ENCODE measurements around the gene FRY. TPM values are rescaled to one million over a fixed set of nuclear protein-coding genes. Genes with fewer than 3 reads are reported as not detected.

The FRY gene
- total and polyA plus RNA-seq, 4 donors: 6.2 to 31.2 (median 12.7) TPM

DNA sequence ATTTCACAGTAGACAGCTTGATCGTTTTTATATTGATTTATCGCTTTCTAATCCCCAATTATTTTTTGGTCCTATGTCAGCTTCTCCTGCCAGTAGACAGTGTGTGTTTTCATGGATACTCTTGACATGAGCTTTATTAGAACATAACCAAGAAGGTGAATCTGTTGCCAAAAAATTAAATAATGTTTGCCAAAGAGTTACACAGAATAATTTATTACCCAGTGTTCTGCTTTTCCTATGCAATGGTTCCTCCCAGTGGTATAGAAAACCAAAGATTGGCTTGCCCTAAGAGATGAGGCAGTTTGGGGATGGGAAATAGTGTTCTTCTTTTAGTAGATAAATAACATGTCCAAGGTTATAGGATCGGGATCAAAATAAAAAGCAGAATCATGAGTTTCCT lies 8.5 kb upstream of the FRY start:
- Histone ChIP-seq H3K4me1 (ENCODE audit: control insufficient read depth in 4 of 4, insufficient read depth in 4 of 4, low read length in 3 of 4) (no peaks in the 10 kb centered on the region), H3K36me3 (ENCODE audit: control insufficient read depth in 4 of 4, insufficient read depth in 3 of 4, low read depth in 1 of 4, low read length in 3 of 4) (no peaks in the 10 kb centered on the region), H3K9me3 (ENCODE audit: control insufficient read depth in 4 of 4, low read length in 3 of 4) (no peaks in the 10 kb centered on the region), H3K9ac (ENCODE audit: low read depth in 1 of 2, low read length in 2 of 2) (no peak overlapping the region), H3K4me3 (ENCODE audit: low read depth in 1 of 3, low read length in 3 of 3) (no peak overlapping the region), H3K27ac (ENCODE audit: low read depth in 1 of 2, low read length in 2 of 2) (no peak overlapping the region), H3K27me3 (ENCODE audit: control insufficient read depth in 4 of 4, insufficient read depth in 4 of 4, low read length in 3 of 4) (no peaks in the 10 kb centered on the region)
- DNase-seq (ENCODE audit: low spot score): no peak
- TF ChIP-seq FOXA2 (IDR thresholded peaks at IDR 0.05) (no peak), RAD21 (IDR thresholded peaks at IDR 0.05) (no peak), ZBTB33 (IDR thresholded peaks at IDR 0.05) (no peak), REST (IDR thresholded peaks at IDR 0.05) (no peak)
- 83% methylated on average over 3 of the region's 3 CpGs for WGBS

- Histone ChIP-seq H3K4me3 (ENCODE audit: low read depth in 1 of 3, low read length in 3 of 3) (no peak overlapping the region), H3K9me3 (ENCODE audit: control insufficient read depth in 4 of 4, low read length in 3 of 4) (no peaks in the 10 kb centered on the region), H3K4me1 (ENCODE audit: control insufficient read depth in 4 of 4, insufficient read depth in 4 of 4, low read length in 3 of 4) (no peaks in the 10 kb centered on the region), H3K27me3 (ENCODE audit: control insufficient read depth in 4 of 4, insufficient read depth in 4 of 4, low read length in 3 of 4) (no peaks in the 10 kb centered on the region), H3K9ac (ENCODE audit: low read depth in 1 of 2, low read length in 2 of 2) (no peak overlapping the region), H3K36me3 (ENCODE audit: control insufficient read depth in 4 of 4, insufficient read depth in 3 of 4, low read depth in 1 of 4, low read length in 3 of 4) (no peaks in the 10 kb centered on the region), H3K27ac (ENCODE audit: low read depth in 1 of 2, low read length in 2 of 2) (no peak overlapping the region)
- WGBS: 90% methylated on average over 3 of the region's 3 CpGs
- no peak for TF ChIP-seq NR2F2 (IDR thresholded peaks at IDR 0.05)
- no peak for TF ChIP-seq JUND (IDR thresholded peaks at IDR 0.05)
- peak in 1 of 2 donors; percentile 31 for TF ChIP-seq RAD21 (IDR thresholded peaks at IDR 0.05)
- DNase-seq (ENCODE audit: low spot score): no peak
These were observed 7.9 kb upstream of the FRY start for GRCh38 chr13:32023698-32024097.

GRCh38 chr13:32024750-32025149 lies 6.8 kb upstream of the FRY start:
- no peak for TF ChIP-seq ZBTB33 (IDR thresholded peaks at IDR 0.05)
- TF ChIP-seq ATF3 (IDR thresholded peaks at IDR 0.05): no peak
- TF ChIP-seq CTCF (IDR thresholded peaks at IDR 0.05; ENCODE audit: low read depth, low read length, missing input control): no peak
- TF ChIP-seq YY1 (IDR thresholded peaks at IDR 0.05): no peak
- TF ChIP-seq MAX (IDR thresholded peaks at IDR 0.05): no peak
- no peak for TF ChIP-seq NR2F2 (IDR thresholded peaks at IDR 0.05)
- TF ChIP-seq FOXA2 (IDR thresholded peaks at IDR 0.05): no peak
- DNase-seq (ENCODE audit: low spot score): no peak
- H3K27me3 ChIP-seq (ENCODE audit: control insufficient read depth in 4 of 4, insufficient read depth in 4 of 4, low read length in 3 of 4): no peaks in the 10 kb centered on the region
- no peaks in the 10 kb centered on the region for H3K9me3 ChIP-seq (ENCODE audit: control insufficient read depth in 4 of 4, low read length in 3 of 4)
- no peaks in the 10 kb centered on the region for H3K36me3 ChIP-seq (ENCODE audit: control insufficient read depth in 4 of 4, insufficient read depth in 3 of 4, low read depth in 1 of 4, low read length in 3 of 4)
- no peak overlapping the region for H3K27ac ChIP-seq (ENCODE audit: low read depth in 1 of 2, low read length in 2 of 2)
- H3K4me3 ChIP-seq (ENCODE audit: low read depth in 1 of 3, low read length in 3 of 3): no peak overlapping the region
- WGBS: 96% methylated on average over 2 of the region's 2 CpGs
- H3K4me1 ChIP-seq (ENCODE audit: control insufficient read depth in 4 of 4, insufficient read depth in 4 of 4, low read length in 3 of 4): no peaks in the 10 kb centered on the region
- H3K9ac ChIP-seq (ENCODE audit: low read depth in 1 of 2, low read length in 2 of 2): no peak overlapping the region
